Measurements from ENCODE around the gene PIH1D1. TPM values are rescaled to one million over a fixed set of nuclear protein-coding genes. Genes with fewer than 3 reads are reported as not detected.
"Not testable (repeated sequence)": the region's sequence is repeated elsewhere in the genome, so short reads cannot be mapped to it uniquely, and the experiment has no call there.

PIH1D1 gene
- total RNA-seq, 2 donors from 2014 or later: 128 to 133 TPM

DNA sequence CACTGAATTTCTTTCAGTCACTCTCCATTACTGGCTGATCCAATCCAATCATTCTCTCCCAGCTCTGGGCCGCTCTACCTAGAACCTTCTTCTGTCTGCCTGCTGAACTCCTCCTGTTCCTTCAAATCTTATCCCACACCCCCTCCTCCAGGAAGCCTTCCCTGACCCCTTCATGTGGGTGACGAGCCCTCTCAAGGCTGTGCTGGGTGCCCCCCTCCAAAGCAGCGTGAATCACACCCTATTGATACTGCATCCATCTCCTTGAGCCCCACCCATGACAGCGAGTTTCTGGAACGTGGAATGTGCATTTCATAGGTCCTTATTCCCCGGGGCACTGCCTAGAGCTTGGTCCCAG lies 3.2 kb downstream of the PIH1D1 start:
- DNase-seq: no peak
- TF ChIP-seq CTCF (conservative IDR thresholded peaks at IDR 0.05): no peak
- H3K4me1 Mint-ChIP-seq: peaks cover 6% of the 10 kb centered on the region

DNA sequence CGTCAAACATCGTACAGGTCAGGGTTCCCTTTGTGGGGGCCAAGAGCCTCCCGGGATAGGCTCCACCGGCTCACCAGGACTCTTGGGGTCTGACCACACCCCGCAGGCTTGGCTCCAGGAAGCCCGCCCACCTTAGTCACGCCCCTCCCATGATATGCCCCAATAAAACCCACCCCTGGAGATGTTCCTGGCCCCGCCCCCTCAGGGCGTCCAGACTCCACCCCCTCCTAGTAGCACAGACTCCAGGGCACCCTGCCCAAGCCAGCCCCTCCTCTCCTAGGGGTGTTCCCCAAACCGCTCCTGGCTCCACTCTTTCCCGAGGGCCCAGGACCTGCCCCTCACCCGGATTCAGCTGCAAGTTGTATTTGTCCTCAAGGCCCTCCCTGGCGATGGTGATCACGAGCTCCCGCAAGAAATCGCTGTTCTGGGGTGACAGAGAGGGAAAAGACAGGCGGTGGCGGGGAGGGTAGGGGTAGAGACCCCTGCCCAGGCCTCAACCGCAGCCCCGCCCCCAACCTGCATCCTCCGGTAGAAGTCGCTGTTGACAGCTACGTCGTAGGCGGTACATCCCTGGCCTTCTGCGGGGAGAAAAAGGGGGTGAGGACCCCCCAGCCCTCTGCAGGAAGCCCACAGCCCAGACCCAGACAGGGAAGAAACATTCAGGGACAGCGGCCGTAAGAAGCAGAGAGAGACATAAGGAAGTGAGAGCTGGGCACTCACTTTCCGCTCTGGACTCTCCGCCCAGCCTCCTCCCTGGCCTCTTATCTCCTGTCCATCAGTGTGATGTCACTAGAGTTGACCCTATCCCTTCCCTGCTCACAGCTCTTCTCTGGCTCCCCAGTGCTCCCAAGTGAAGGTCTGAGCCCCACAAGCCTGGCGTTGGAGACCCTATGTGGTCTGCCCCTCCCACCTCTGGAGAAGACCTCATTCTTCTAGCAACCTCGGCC lies 3.9 kb downstream of the PIH1D1 start:
- H3K27ac Mint-ChIP-seq: no peak overlapping the region
- peaks cover 47% of the 10 kb centered on the region for H3K36me3 Mint-ChIP-seq (ENCODE audit: low read depth)
- peaks cover 6% of the 10 kb centered on the region for H3K4me1 Mint-ChIP-seq
- H3K9ac ChIP-seq (ENCODE audit: extremely low read depth, low read length, poor library complexity, severe bottlenecking): no peak overlapping the region
- H3K27me3 ChIP-seq (ENCODE audit: control insufficient read depth, insufficient read depth, low read length, poor library complexity, severe bottlenecking): no peaks in the 10 kb centered on the region
- H3K4me3 Mint-ChIP-seq: no peak overlapping the region
- peak; percentile 93 for DNase-seq
- H3K27me3 Mint-ChIP-seq (ENCODE audit: insufficient read depth): peaks cover 2% of the 10 kb centered on the region
- TF ChIP-seq CTCF (conservative IDR thresholded peaks at IDR 0.05): no peak
- WGBS, 2 experiments (ENCODE audit: insufficient coverage in 1 of 2, insufficient read length in 1 of 2): 94% methylated on average over 21 to 32 of the region's 32 CpGs
- H3K4me1 ChIP-seq (ENCODE audit: control insufficient read depth, insufficient read depth, low read length): no peaks in the 10 kb centered on the region
- H3K36me3 ChIP-seq (ENCODE audit: control insufficient read depth, insufficient read depth, low read length): peaks cover 31% of the 10 kb centered on the region
- no peaks in the 10 kb centered on the region for H3K9me3 ChIP-seq (ENCODE audit: control insufficient read depth, low read length)
- peaks cover 1% of the 10 kb centered on the region for H3K9me3 Mint-ChIP-seq
- no peak overlapping the region for H3K4me3 ChIP-seq (ENCODE audit: low read length)
- no peak overlapping the region for H3K27ac ChIP-seq (ENCODE audit: low read depth, low read length)

More for the DNA sequence above, 3.2 kb downstream of the PIH1D1 start:
- Histone ChIP-seq H3K36me3 (ENCODE audit: control insufficient read depth, insufficient read depth, low read length) (peaks cover 31% of the 10 kb centered on the region), H3K4me1 (ENCODE audit: control insufficient read depth, insufficient read depth, low read length) (no peaks in the 10 kb centered on the region), H3K9ac (ENCODE audit: extremely low read depth, low read length, poor library complexity, severe bottlenecking) (no peak overlapping the region), H3K9me3 (ENCODE audit: control insufficient read depth, low read length) (no peaks in the 10 kb centered on the region), H3K4me3 (ENCODE audit: low read length) (no peak overlapping the region), H3K27me3 (ENCODE audit: control insufficient read depth, insufficient read depth, low read length, poor library complexity, severe bottlenecking) (no peaks in the 10 kb centered on the region), H3K27ac (ENCODE audit: low read depth, low read length) (no peak overlapping the region)
- H3K27ac Mint-ChIP-seq: no peak overlapping the region
- H3K36me3 Mint-ChIP-seq (ENCODE audit: low read depth): peaks cover 47% of the 10 kb centered on the region
- H3K4me3 Mint-ChIP-seq: no peak overlapping the region
- H3K9me3 Mint-ChIP-seq: peaks cover 1% of the 10 kb centered on the region
- no peaks in the 10 kb centered on the region for H3K27me3 Mint-ChIP-seq (ENCODE audit: insufficient read depth)
- WGBS, 2 experiments (ENCODE audit: insufficient coverage in 1 of 2, insufficient read length in 1 of 2): 96 to 99% methylated on average over 6 of the region's 6 CpGs

DNA sequence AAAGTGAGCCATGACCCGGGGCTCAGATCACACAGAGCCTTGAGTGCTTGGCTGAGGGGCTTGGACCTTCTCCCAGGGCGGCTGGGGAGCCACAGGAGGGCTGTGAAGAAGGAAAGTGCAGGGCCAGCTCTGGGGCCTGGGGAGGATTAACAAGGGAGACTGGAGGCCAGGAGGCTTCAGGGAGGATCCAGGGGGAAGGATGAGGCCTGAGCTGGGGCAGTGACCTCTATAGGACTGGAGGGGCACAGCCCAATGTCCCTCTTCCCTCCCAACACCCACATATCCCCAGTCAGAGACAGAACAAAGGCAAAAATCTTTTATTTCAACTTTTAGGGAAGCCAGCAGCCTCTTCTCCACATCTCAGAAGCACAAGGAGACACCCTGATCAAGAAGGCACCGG lies 5.6 kb downstream of the PIH1D1 start:
- H3K9me3 Mint-ChIP-seq: no peaks in the 10 kb centered on the region
- no peak overlapping the region for H3K27ac Mint-ChIP-seq
- H3K9me3 ChIP-seq (ENCODE audit: control insufficient read depth, low read length): no peaks in the 10 kb centered on the region
- no peak overlapping the region for H3K27ac ChIP-seq (ENCODE audit: low read depth, low read length)
- peaks cover 6% of the 10 kb centered on the region for H3K4me1 Mint-ChIP-seq
- no peak overlapping the region for H3K9ac ChIP-seq (ENCODE audit: extremely low read depth, low read length, poor library complexity, severe bottlenecking)
- peak; percentile 25 for TF ChIP-seq CTCF (conservative IDR thresholded peaks at IDR 0.05)
- no peaks in the 10 kb centered on the region for H3K4me1 ChIP-seq (ENCODE audit: control insufficient read depth, insufficient read depth, low read length)
- DNase-seq: no peak
- peaks cover 31% of the 10 kb centered on the region for H3K36me3 ChIP-seq (ENCODE audit: control insufficient read depth, insufficient read depth, low read length)
- H3K4me3 Mint-ChIP-seq: no peak overlapping the region
- no peak overlapping the region for H3K4me3 ChIP-seq (ENCODE audit: low read length)
- peaks cover 17% of the 10 kb centered on the region for H3K27me3 ChIP-seq (ENCODE audit: control insufficient read depth, insufficient read depth, low read length, poor library complexity, severe bottlenecking)
- peaks cover 17% of the 10 kb centered on the region for H3K27me3 Mint-ChIP-seq (ENCODE audit: insufficient read depth)
- H3K36me3 Mint-ChIP-seq (ENCODE audit: low read depth): peaks cover 47% of the 10 kb centered on the region
- 69 to 74% methylated on average over 3 of the region's 3 CpGs for WGBS, 2 experiments (ENCODE audit: insufficient coverage in 1 of 2, insufficient read length in 1 of 2)

GRCh38 chr19:49444100-49444700 lies 7.4 kb downstream of the PIH1D1 start:
- not testable (repeated sequence) for H3K9ac ChIP-seq (ENCODE audit: extremely low read depth, low read length, poor library complexity, severe bottlenecking); DNase-seq; H3K4me3 ChIP-seq (ENCODE audit: low read length); H3K27ac ChIP-seq (ENCODE audit: low read depth, low read length); H3K9me3 ChIP-seq (ENCODE audit: control insufficient read depth, low read length); H3K27ac Mint-ChIP-seq; H3K4me1 ChIP-seq (ENCODE audit: control insufficient read depth, insufficient read depth, low read length); H3K4me1 Mint-ChIP-seq; H3K9me3 Mint-ChIP-seq
- peak overlapping the region; percentile 64 for H3K4me3 Mint-ChIP-seq
- H3K36me3 Mint-ChIP-seq (ENCODE audit: low read depth): peaks cover 32% of the 10 kb centered on the region
- Histone ChIP-seq H3K36me3 (ENCODE audit: control insufficient read depth, insufficient read depth, low read length) (peaks cover 21% of the 10 kb centered on the region), H3K27me3 (ENCODE audit: control insufficient read depth, insufficient read depth, low read length, poor library complexity, severe bottlenecking) (peaks cover 35% of the 10 kb centered on the region)
- H3K27me3 Mint-ChIP-seq (ENCODE audit: insufficient read depth): peaks cover 35% of the 10 kb centered on the region
- 81% methylated on average over 5 of the region's 5 CpGs; no CpG with 5 or more reads in 1 of the 2 experiments for WGBS, 2 experiments (ENCODE audit: insufficient coverage in 1 of 2, insufficient read length in 1 of 2)

Measured in endodermal cell (in vitro differentiated cells).